GM18870 (cell line): Measurements from ENCODE around the gene ATP2B3.

Source experiments
- ATAC-seq: cut with Tn5 transposase; IDR thresholded peaks from one replicate; pipeline ENCODE4 v1.9.1; 2021; ENCODE audit warnings: moderate library complexity; ENCODE audit not compliant: unreplicated experiment

ATP2B3 gene

GRCh38 chrX:153530411-153531129 lies 13.1 kb downstream of the ATP2B3 start:
- no peak for ATAC-seq

DNA sequence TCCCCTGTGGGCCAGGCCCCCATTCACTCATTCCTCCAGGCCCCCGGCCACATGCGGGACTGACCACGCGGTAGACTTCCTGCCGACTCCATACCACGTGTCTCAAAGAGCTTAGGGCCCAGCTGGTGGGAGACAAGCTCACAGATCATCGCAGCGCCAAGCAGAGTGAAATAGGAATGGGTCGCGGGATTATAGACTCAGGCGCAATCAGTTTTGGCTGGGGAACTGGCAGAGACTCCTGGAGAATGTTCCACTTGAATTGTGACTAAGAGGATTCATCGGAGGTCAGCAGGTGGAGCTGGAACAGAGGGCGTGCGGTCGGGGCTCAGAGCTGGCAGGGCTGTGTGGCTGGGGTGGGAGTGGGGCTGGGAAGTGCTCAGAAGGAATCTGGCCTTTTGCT lies 15.6 kb downstream of the ATP2B3 start:
- no peak for ATAC-seq

DNA sequence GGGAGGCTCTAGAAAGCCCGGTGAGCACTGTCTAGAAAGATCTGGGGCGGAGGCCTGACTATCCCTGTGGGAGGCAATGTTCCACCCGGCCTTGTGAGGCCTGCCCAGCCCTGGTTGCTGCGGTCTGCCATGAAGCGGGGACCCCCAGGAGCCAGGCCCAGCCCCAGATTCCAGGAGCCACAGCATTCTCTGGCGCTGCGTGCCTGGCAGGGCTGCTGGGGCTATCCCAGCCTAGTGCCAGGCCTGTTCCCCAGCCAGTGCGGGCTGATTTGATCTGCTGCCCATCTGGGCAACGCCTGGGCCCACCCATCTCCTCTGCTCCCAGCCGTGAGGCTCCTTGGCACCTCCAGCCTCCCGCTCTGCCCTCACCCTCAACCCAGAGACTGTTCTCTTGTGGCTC lies 19.6 kb downstream of the ATP2B3 start:
- ATAC-seq, result no peak

DNA sequence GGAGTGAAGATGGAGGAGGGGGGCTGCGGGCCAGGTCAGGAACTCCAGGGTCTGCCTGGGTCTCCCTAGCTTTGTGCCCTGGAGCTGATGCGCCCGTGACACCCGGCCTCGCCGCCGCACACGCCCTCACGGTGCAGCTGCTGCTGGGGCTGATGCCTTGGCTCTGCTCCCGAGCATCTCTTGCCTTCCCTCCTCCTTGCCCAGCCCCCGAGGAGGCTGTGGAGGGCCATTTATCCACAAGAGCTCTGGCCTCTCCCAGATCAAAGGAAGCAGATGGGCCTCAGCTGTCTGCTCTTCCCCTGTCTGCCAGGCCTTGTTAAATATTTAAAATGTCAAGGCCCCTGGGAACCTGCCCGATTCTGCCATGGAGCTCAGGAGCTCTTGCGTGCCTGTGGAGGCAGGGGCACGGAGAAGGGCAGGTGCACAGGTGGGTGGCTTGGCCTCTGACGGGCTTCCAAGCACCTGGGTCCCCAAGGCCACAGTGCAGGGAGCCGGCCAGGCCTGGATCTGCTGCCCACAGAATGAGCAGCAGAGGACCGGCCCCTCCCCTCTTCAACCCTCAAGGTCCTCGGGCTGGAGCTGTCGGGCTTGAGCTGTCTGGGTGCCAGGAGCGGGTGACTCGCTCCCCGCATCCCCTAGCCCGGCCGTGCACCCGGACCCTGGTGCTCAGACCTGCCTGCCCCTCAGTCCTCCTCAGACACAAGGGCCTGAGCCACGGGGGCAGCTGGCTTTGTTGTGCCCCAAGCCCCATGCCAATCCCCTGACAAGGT lies 20.3 kb downstream of the ATP2B3 start:
- ATAC-seq, result no peak

GRCh38 chrX:153538424-153538823 lies 21.0 kb downstream of the ATP2B3 start:
- no peak for ATAC-seq

- ATAC-seq, result no peak
Measured at GRCh38 chrX:153539171-153539978, 21.9 kb downstream of the ATP2B3 start.

DNA sequence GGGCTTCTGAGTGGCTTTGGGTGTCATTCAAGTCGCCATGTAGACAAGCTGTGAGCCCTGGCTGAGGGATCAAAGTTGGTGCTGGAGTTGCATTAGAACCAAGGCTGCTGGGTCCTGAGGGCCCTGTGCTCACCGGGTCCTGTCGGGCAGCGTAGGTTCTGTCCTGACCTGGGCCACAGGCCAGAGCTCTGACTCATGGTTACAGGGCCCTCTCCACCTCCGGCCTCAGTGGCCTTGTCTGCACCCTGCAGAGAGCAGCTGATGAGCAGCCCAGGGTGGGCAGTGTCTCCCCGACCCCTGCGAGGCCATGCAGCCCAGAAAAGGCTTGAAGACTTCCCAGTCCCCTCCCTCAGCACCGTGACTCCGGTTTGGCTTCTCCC lies 22.5 kb downstream of the ATP2B3 start:
- ATAC-seq, result no peak

- no peak for ATAC-seq
Measured at GRCh38 chrX:153544727-153545126, 27.3 kb downstream of the ATP2B3 start.

- no peak for ATAC-seq
Measured at GRCh38 chrX:153546386-153546785, 28.9 kb downstream of the ATP2B3 start.

GRCh38 chrX:153547195-153547594 lies 29.8 kb downstream of the ATP2B3 start:
- ATAC-seq, result no peak

DNA sequence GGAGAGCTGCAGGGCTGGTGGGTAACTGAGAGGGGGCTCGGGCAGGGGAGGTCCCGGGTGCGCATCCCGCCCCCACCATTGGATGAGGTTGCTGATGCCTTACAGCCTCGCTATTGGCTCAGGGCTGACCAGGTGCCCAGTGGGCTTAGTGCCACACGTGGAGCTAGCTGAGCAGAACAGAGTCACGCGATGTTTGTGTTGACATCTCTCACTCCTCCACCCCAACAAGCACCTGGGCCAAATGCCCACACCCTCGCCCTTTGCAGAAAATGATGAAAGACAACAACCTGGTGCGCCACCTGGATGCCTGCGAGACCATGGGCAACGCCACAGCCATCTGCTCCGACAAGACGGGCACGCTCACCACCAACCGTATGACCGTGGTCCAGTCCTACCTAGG lies 31.8 kb downstream of the ATP2B3 start:
- no peak for ATAC-seq

- ATAC-seq, result no peak
Measured at GRCh38 chrX:153549807-153550206, 32.4 kb downstream of the ATP2B3 start.

GRCh38 chrX:153551135-153551534 lies 33.7 kb downstream of the ATP2B3 start:
- ATAC-seq, result no peak

DNA sequence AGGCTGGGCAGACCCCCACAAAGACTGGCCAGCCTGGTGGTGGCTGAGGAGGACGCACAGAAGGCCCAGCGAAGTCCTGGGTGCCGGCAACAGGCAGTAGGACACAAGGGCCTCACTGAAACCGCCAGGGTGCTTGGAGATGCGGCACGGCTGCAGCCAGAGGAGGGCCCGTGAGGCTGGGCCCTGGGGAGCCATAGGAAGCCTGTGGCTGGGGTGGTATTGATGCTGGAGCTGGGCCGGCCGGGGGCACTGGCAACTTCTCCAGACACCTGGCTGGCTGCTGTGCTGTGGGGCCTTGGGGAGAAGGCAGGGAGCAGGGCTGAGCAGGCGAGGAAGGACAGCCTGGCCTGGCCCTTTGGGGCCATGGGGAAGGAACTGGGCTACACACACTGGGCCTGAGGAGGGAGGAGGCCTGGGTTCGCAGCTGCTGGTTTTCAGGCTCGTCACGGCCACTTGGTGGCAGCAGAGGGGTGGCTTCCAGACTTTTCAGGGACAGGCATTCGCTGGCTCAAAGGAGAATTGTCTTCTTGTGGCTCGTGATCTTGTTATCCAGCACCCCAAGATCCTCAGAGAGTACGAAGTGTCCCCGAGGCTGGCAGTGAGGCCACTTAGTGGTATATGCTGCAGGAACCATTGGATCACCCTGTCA lies 37.2 kb downstream of the ATP2B3 start:
- no peak for ATAC-seq

DNA sequence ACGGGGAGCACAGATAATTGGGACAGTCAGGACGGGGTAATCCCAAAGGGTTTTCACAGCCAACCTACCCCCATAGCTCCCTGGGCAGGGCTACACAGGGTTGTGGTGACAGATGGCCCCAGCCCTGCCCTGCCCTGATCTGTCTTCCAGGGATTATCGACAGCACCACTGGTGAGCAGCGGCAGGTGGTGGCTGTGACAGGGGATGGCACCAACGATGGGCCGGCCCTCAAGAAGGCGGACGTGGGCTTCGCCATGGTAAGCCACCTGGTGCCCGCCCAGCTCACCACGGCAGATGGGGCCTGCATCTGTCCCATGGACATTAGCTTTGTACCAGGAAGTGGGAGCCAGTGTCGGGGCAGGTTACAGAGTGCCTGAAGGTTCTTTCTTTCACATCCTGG lies 39.3 kb downstream of the ATP2B3 start:
- no peak for ATAC-seq

- no peak for ATAC-seq
Measured at GRCh38 chrX:153557618-153558355, 40.3 kb downstream of the ATP2B3 start.

DNA sequence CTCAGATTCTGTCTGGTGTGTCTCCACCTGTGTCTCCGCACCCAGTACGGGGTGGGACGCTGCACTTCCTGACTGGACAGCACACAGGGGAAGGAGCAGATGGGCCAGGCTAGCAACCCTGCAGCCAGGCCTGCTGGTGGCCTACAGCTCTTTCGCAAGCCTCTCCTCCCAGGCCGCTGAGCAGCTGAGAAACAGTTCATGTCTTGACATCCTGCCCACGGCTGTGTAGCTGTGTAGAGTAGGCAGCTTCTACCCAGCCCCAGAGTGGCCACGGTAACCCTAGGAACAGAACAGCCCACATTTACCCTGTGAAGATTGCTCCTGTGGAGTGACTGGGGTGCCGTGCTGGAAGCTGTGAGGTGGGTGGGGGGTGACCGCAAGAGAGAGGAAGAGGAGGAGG lies 42.6 kb downstream of the ATP2B3 start:
- ATAC-seq, result no peak

DNA sequence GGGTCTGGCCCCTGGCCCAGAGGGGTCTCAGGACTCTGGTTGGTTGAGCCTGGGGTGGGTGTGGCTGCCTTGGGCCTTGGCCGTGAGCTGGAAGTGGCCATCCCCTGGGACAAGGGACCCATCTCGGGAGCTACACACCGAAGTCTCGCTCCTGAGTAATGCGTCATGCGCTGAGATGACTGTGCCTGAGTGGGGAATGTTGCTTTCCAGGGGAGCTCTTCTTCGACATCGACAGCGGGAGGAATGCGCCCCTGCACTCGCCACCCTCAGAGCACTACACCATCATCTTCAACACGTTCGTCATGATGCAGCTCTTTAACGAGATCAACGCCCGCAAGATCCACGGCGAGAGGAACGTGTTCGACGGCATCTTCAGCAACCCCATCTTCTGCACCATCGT lies 43.0 kb downstream of the ATP2B3 start:
- ATAC-seq, result no peak

DNA sequence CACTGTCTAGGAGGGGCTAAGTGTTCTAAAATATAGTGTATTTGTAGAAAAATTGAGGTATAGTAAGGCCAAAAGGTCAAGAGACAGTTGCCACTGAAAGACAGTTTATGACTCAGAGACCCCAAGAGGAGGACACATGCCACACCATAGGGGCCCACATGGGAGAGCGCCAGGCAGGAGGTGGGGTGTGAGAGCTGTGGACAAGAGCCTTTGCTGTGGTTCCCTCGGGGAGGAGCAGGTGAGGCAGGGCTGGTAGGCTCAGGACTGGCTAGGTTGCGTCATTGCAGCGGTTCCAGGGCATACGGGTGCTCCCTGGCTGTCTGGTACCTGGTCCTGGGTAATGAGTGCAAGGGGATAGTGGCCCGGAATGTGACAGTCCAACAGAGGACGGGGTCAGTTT lies 43.9 kb downstream of the ATP2B3 start:
- no peak for ATAC-seq

GRCh38 chrX:153562546-153562945 lies 45.1 kb downstream of the ATP2B3 start:
- no peak for ATAC-seq
